Skeletal muscle satellite cell (primary cell): ENCODE measurements around the gene KRCC1.
"Not testable (repeated sequence)": the region's sequence is repeated elsewhere in the genome, so short reads cannot be mapped to it uniquely, and the experiment has no call there.

Experiments used
- H3K27me3 ChIP-seq: 2 replicates; pipeline ENCODE4 v1.7.0; 2013; ENCODE audit warnings: low read length; ENCODE audit not compliant: control insufficient read depth, insufficient read depth
- H3K36me3 ChIP-seq: 2 replicates; pipeline ENCODE4 v1.7.0; 2013; ENCODE audit warnings: mild to moderate bottlenecking, control low read depth, low read length; ENCODE audit not compliant: insufficient read depth
- H3K4me1 ChIP-seq: 2 replicates; pipeline ENCODE4 v1.7.0; 2013; ENCODE audit warnings: low read length; ENCODE audit not compliant: control insufficient read depth, insufficient read depth
- H3K4me2 ChIP-seq: 2 replicates; pipeline ENCODE4 v1.7.0; 2013; ENCODE audit warnings: mild to moderate bottlenecking, low read length
- H3K4me3 ChIP-seq: 2 replicates; pipeline ENCODE4 v1.7.0; 2013; ENCODE audit warnings: low read length
- H3K9ac ChIP-seq: 2 replicates; pipeline ENCODE4 v1.7.0; 2013; ENCODE audit warnings: mild to moderate bottlenecking, low read depth, low read length, moderate library complexity
- H3K9me3 ChIP-seq: replicated peaks from 2 replicates; pipeline ENCODE4 v1.7.0; 2013; ENCODE audit warnings: mild to moderate bottlenecking, control low read depth, low read length

KRCC1 gene

DNA sequence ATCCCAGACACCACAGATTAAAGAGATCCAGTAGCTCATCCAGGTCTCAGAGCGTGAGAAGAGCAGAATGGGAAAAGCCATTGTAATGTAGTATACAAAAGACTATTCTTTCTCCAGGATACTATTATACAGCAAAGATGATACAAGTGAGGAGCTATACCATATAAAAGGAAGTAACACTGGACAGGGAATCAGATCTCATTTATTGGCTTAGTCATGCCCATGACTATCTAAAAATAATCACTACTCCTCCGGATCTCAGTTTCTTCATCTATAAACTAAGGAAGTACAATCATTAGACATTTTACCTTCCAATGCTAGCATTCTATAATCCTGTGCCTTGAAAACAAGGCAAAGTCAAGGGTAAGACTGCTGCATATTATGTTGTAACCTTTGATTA lies 19.4 kb downstream of the KRCC1 start:
- no peaks in the 10 kb centered on the region for H3K9me3 ChIP-seq
- no peak overlapping the region for H3K9ac ChIP-seq
- H3K4me2 ChIP-seq: no peak overlapping the region
- H3K4me3 ChIP-seq: no peak overlapping the region
- peaks cover 29% of the 10 kb centered on the region for H3K4me1 ChIP-seq
- H3K27me3 ChIP-seq: no peaks in the 10 kb centered on the region
- peaks cover 32% of the 10 kb centered on the region for H3K36me3 ChIP-seq

GRCh38 chr2:88032070-88032702 lies 23.4 kb downstream of the KRCC1 start:
- H3K9ac ChIP-seq: no peak overlapping the region
- H3K4me2 ChIP-seq: no peak overlapping the region
- no peak overlapping the region for H3K4me3 ChIP-seq
- H3K36me3 ChIP-seq: peaks cover 56% of the 10 kb centered on the region
- no peaks in the 10 kb centered on the region for H3K9me3 ChIP-seq
- H3K4me1 ChIP-seq: peaks cover 11% of the 10 kb centered on the region
- no peaks in the 10 kb centered on the region for H3K27me3 ChIP-seq

- Histone ChIP-seq H3K4me2 (no peak overlapping the region), H3K4me1 (no peaks in the 10 kb centered on the region), H3K36me3 (peaks cover 53% of the 10 kb centered on the region), H3K27me3 (no peaks in the 10 kb centered on the region), H3K9me3 (no peaks in the 10 kb centered on the region), H3K9ac (no peak overlapping the region), H3K4me3 (no peak overlapping the region)
Measured at GRCh38 chr2:88028931-88029330, 26.7 kb downstream of the KRCC1 start.

DNA sequence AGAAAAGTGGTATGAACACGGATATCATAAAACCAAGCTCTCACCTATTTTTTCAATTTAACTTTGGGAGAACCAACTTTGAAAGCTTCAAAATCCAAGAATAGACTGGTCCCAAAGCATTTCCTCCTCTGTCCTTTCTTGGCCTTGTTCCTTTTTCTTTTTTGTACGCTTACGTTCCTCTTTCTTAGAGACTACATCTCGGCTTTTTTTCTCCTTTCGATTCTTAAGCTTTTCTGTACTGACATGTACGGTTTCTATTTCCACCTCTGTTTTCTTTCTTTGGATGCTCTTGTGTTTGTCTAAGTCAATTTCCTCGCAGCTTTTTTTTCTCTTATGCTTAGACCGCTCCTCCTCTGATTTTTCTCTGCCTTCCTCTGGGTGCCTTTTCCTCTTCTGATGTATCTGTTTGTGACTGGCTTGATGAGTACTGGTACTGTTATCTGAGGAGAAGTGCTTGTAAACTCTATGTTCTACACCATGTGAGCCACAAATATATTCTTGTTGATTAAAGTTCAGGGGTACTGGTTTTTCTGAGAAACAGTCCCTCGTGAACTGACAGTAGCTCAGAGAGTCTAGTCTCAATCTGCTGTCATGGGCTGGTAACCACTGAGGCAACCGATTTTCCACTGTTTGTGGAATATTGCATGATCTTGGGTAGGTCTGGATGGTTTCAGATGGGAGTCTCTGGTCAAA lies 27.7 kb downstream of the KRCC1 start:
- Histone ChIP-seq H3K9me3 (no peaks in the 10 kb centered on the region), H3K4me3 (no peak overlapping the region), H3K27me3 (no peaks in the 10 kb centered on the region), H3K4me1 (no peaks in the 10 kb centered on the region), H3K4me2 (no peak overlapping the region), H3K36me3 (peaks cover 47% of the 10 kb centered on the region), H3K9ac (no peak overlapping the region)

GRCh38 chr2:88024509-88024908 lies 31.1 kb downstream of the KRCC1 start:
- H3K4me3 ChIP-seq: no peak overlapping the region
- H3K36me3 ChIP-seq: peaks cover 36% of the 10 kb centered on the region
- no peak overlapping the region for H3K9ac ChIP-seq
- H3K4me1 ChIP-seq: no peaks in the 10 kb centered on the region
- no peaks in the 10 kb centered on the region for H3K9me3 ChIP-seq
- H3K27me3 ChIP-seq: no peaks in the 10 kb centered on the region
- H3K4me2 ChIP-seq: no peak overlapping the region

- Histone ChIP-seq H3K27me3 (no peaks in the 10 kb centered on the region), H3K36me3 (peaks cover 19% of the 10 kb centered on the region), H3K9me3 (no peaks in the 10 kb centered on the region), H3K4me3 (no peak overlapping the region), H3K9ac (no peak overlapping the region), H3K4me2 (no peak overlapping the region), H3K4me1 (no peaks in the 10 kb centered on the region)
Measured at GRCh38 chr2:88022669-88022921, 33.0 kb downstream of the KRCC1 start.

- H3K27me3 ChIP-seq: no peaks in the 10 kb centered on the region
- no peak overlapping the region for H3K4me2 ChIP-seq
- peaks cover 3% of the 10 kb centered on the region for H3K36me3 ChIP-seq
- no peaks in the 10 kb centered on the region for H3K9me3 ChIP-seq
- no peaks in the 10 kb centered on the region for H3K4me1 ChIP-seq
- H3K4me3 ChIP-seq: no peak overlapping the region
- H3K9ac ChIP-seq: no peak overlapping the region
Measured at GRCh38 chr2:88019985-88020384, 35.6 kb downstream of the KRCC1 start.

DNA sequence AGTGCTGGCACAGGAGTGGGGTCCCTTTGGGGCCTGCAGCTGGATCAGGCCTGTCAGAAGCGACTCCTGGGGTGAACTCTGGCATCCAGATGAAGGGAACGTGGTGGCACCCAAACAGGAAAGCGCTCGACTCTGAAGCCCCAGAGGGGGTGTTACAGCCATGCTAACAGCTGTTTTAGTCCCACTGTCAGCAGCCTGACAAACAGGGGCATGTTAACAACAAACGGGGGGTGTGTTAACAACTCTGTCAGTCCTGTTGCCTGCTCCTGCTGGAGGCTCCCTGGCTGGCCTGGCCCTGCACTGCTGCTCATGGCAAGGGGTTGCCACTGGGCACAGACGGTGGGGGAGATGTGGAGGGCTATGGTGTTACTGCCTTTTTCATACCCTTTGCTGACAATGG lies 36.7 kb downstream of the KRCC1 start:
- no peak overlapping the region for H3K9ac ChIP-seq
- no peaks in the 10 kb centered on the region for H3K9me3 ChIP-seq
- H3K36me3 ChIP-seq: no peaks in the 10 kb centered on the region
- H3K27me3 ChIP-seq: no peaks in the 10 kb centered on the region
- no peak overlapping the region for H3K4me3 ChIP-seq
- H3K4me2 ChIP-seq: no peak overlapping the region
- no peaks in the 10 kb centered on the region for H3K4me1 ChIP-seq

DNA sequence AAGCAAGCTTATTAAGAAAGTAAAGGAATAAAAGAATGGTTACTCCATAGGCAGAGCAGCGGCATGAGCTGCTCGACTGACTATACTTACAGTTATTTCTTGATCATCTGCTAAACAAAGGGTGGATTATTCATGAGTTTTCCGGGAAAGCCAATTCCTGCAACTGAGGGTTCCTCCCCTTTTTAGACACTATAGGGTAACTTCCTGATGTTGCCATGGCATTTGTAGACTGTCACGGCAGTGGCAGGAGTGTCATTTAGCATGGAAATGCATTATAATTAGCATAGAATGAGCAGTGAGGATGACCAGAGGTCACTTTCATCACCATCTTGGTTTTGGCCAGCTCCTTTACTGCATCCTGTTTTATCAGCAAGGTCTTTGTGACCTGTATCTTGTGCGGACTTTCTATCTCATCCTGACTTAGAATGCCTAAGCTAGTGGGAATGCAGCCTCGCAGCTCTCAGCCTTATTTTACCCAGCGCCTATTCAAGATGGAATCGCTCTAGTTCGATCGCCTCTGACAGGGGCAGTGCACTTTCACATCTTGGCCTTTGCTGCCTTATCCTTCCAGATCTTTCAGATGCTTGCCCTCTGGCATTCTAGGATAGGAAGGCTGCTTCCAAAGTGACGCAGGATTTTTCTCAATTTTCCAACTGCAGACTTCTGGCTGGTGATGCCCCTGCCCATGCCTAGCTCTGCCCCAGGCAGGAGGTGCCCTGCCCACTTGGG lies 37.3 kb downstream of the KRCC1 start:
- H3K9me3 ChIP-seq, H3K36me3 ChIP-seq, H3K4me3 ChIP-seq, H3K4me1 ChIP-seq, H3K27me3 ChIP-seq, H3K9ac ChIP-seq, H3K4me2 ChIP-seq: not testable (repeated sequence)

- not testable (repeated sequence) for H3K4me3 ChIP-seq, H3K9me3 ChIP-seq, H3K4me1 ChIP-seq, H3K36me3 ChIP-seq, H3K9ac ChIP-seq, H3K4me2 ChIP-seq, H3K27me3 ChIP-seq
Measured at GRCh38 chr2:88017780-88018038, 37.9 kb downstream of the KRCC1 start.

GRCh38 chr2:88016960-88017779 lies 38.4 kb downstream of the KRCC1 start:
- no peaks in the 10 kb centered on the region for H3K9me3 ChIP-seq
- peak overlapping the region; percentile 87 for H3K9ac ChIP-seq
- H3K4me3 ChIP-seq: peak overlapping the region; percentile 74
- H3K27me3 ChIP-seq: no peaks in the 10 kb centered on the region
- H3K36me3 ChIP-seq: no peaks in the 10 kb centered on the region
- H3K4me2 ChIP-seq: peak overlapping the region; percentile 97
- no peaks in the 10 kb centered on the region for H3K4me1 ChIP-seq
